ENCODE data around the gene KCTD3. TPM values are rescaled to one million over a fixed set of nuclear protein-coding genes. Genes with fewer than 3 reads are reported as not detected.

KCTD3 gene
- total and polyA plus RNA-seq, 2 donors (not counting 3 experiments of a cell fraction or from before 2014, with no cell fraction given): 19.1 to 28.3 TPM

GRCh38 chr1:215584389-215584788 lies 17.3 kb downstream of the KCTD3 start:
- Histone ChIP-seq H3K9me1 (replicated peaks; ENCODE audit: control insufficient read depth, extremely low read depth, insufficient read depth, low read length) (no peaks in the 10 kb centered on the region), H3K9ac (replicated peaks; ENCODE audit: extremely low read depth, insufficient read depth, low read length) (no peak overlapping the region), H2AFZ (ENCODE audit: low read depth, low read length) (no peak overlapping the region), H3K4me1 (ENCODE audit: control insufficient read depth, extremely low read depth, insufficient read depth, low read length) (peaks cover 7% of the 10 kb centered on the region), H3K36me3 (ENCODE audit: control insufficient read depth in 2 of 2, extremely low read depth in 1 of 2, insufficient read depth in 2 of 2, low read length in 2 of 2) (peaks cover 0 to 7% of the 10 kb centered on the region in 2 experiments), H3K9me3 (replicated peaks; ENCODE audit: control insufficient read depth, insufficient read depth, low read length) (no peaks in the 10 kb centered on the region), H3K79me2 (ENCODE audit: control insufficient read depth, insufficient read depth, low read length) (no peaks in the 10 kb centered on the region), H3K4me2 (ENCODE audit: insufficient read depth, low read length) (no peak overlapping the region), H3K27me3 (ENCODE audit: control insufficient read depth in 2 of 2, insufficient read depth in 2 of 2, low read length in 2 of 2) (no peaks in the 10 kb centered on the region), H3K4me3 (replicated peaks in 1 of 3; ENCODE audit: insufficient read depth in 1 of 3, low read depth in 1 of 3, low read length in 3 of 3) (no peak overlapping the region), H4K20me1 (replicated peaks; ENCODE audit: control insufficient read depth, extremely low read depth, insufficient read depth, low read length) (no peaks in the 10 kb centered on the region), H3K27ac (ENCODE audit: insufficient read depth, low read depth, low read length) (no peak overlapping the region)
- dilution Hi-C loops (cut with MboI; ENCODE audit: extremely low pct_ligation_motif_present, low sequenced_read_pairs): no loop called here
- TF ChIP-seq CTCF (IDR thresholded peaks at IDR 0.05; ENCODE audit: extremely low read depth in 1 of 2, insufficient read depth in 1 of 2, low read depth in 1 of 2, low read length in 2 of 2): no peak
- ChIA-PET POLR2A (no interaction called here), CTCF (no interaction called here)
- DNase-seq (ENCODE audit: low read depth, low spot score) (no peak), FAIRE-seq (no peak)
- BruUV-seq (replicated peaks): no TSS peak
- intact Hi-C loops (cut with micrococcal nuclease): no loop called here

- intact Hi-C loops (cut with micrococcal nuclease) (no loop called here), dilution Hi-C loops (cut with MboI; ENCODE audit: extremely low pct_ligation_motif_present, low sequenced_read_pairs) (no loop called here)
- POLR2A ChIA-PET: no interaction called here
- TF ChIP-seq GATA2 (IDR thresholded peaks at IDR 0.05; ENCODE audit: insufficient read depth, insufficient read length, low read depth, low read length) (no peak), MYC (IDR thresholded peaks at IDR 0.05; ENCODE audit: low read depth, low read length) (no peak), POLR2AphosphoS5 (IDR thresholded peaks at IDR 0.05; ENCODE audit: insufficient read depth, low read depth, low read length) (no peak), CTCF (IDR thresholded peaks at IDR 0.05; ENCODE audit: extremely low read depth in 1 of 2, insufficient read depth in 1 of 2, low read depth in 1 of 2, low read length in 2 of 2) (no peak), POLR2A (IDR thresholded peaks at IDR 0.05; ENCODE audit: low read depth, low read length) (no peak), MAX (IDR thresholded peaks at IDR 0.05; ENCODE audit: insufficient read depth, insufficient read length) (no peak), JUN (IDR thresholded peaks at IDR 0.05; ENCODE audit: borderline replicate concordance, insufficient read depth, insufficient read length, low read depth) (no peak), FOS (IDR thresholded peaks at IDR 0.05; ENCODE audit: borderline replicate concordance, insufficient read depth, low read length) (no peak), EZH2 (IDR thresholded peaks at IDR 0.05; ENCODE audit: borderline replicate concordance, low read depth, low read length, severe bottlenecking) (no peak)
- Histone ChIP-seq H3K36me3 (ENCODE audit: control insufficient read depth in 2 of 2, extremely low read depth in 1 of 2, insufficient read depth in 2 of 2, low read length in 2 of 2) (peaks cover 0 to 3% of the 10 kb centered on the region in 2 experiments), H3K4me1 (ENCODE audit: control insufficient read depth, extremely low read depth, insufficient read depth, low read length) (no peaks in the 10 kb centered on the region), H3K79me2 (ENCODE audit: control insufficient read depth, insufficient read depth, low read length) (no peaks in the 10 kb centered on the region), H3K4me3 (replicated peaks in 1 of 3; ENCODE audit: insufficient read depth in 1 of 3, low read depth in 1 of 3, low read length in 3 of 3) (no peak overlapping the region), H3K27ac (ENCODE audit: insufficient read depth, low read depth, low read length) (no peak overlapping the region), H3K27me3 (ENCODE audit: control insufficient read depth in 2 of 2, insufficient read depth in 2 of 2, low read length in 2 of 2) (no peaks in the 10 kb centered on the region), H3K4me2 (ENCODE audit: insufficient read depth, low read length) (no peak overlapping the region), H3K9me1 (replicated peaks; ENCODE audit: control insufficient read depth, extremely low read depth, insufficient read depth, low read length) (no peaks in the 10 kb centered on the region), H4K20me1 (replicated peaks; ENCODE audit: control insufficient read depth, extremely low read depth, insufficient read depth, low read length) (no peaks in the 10 kb centered on the region), H3K9me3 (replicated peaks; ENCODE audit: control insufficient read depth, insufficient read depth, low read length) (no peaks in the 10 kb centered on the region), H2AFZ (ENCODE audit: low read depth, low read length) (no peak overlapping the region), H3K9ac (replicated peaks; ENCODE audit: extremely low read depth, insufficient read depth, low read length) (no peak overlapping the region)
- DNase-seq (ENCODE audit: low read depth, low spot score): no peak
- no peak for FAIRE-seq
- BruUV-seq (replicated peaks): no TSS peak
- CTCF ChIA-PET: interaction anchor here (1.1 kb wide), 1 partner anchor 15 kb away, joined by 3 read pairs; no protein-coding TSS in a partner anchor
These were observed 22.7 kb downstream of the KCTD3 start for GRCh38 chr1:215589650-215590435.
